DOHH2 (cell line): Measurements from ENCODE around the gene PTK7.

Experiments
- H3F3A ChIP-seq: fragments of 200-600 bp; sonication (generic), shearing (Covaris generic); 2 replicates; pipeline ENCODE4 v1.6.0; 2016; ENCODE audit warnings: antibody characterized with exemption, mild to moderate bottlenecking; ENCODE audit not compliant: control insufficient read depth, insufficient read depth
- H3K27ac ChIP-seq: fragments of 200-600 bp; sonication (generic); 2 replicates; pipeline ENCODE4 v1.5.1; 2014; ENCODE audit warnings: low read depth, mild to moderate bottlenecking, low read length, moderate library complexity
- H3K27me3 ChIP-seq: fragments of 200-600 bp; sonication (generic); 2 replicates; pipeline ENCODE4 v1.6.1; 2014; ENCODE audit warnings: mild to moderate bottlenecking, low read length, mixed read lengths; ENCODE audit not compliant: control insufficient read depth
- H3K36me3 ChIP-seq: fragments of 200-600 bp; sonication (generic); 2 replicates; pipeline ENCODE4 v1.6.1; 2014; ENCODE audit warnings: mild to moderate bottlenecking, low read length, moderate library complexity, mixed read lengths; ENCODE audit not compliant: control insufficient read depth
- H3K4me1 ChIP-seq: fragments of 200-600 bp; sonication (generic); 2 replicates; pipeline ENCODE4 v1.6.1; 2014; ENCODE audit warnings: mild to moderate bottlenecking, low read length, mixed read lengths; ENCODE audit not compliant: control insufficient read depth
- H3K4me2 ChIP-seq: fragments of 200-600 bp; sonication (generic); 2 replicates; pipeline ENCODE4 v1.6.0; 2014; ENCODE audit warnings: mild to moderate bottlenecking, low read length, moderate library complexity
- H3K4me3 ChIP-seq: fragments of 200-600 bp; sonication (generic); 2 replicates; pipeline ENCODE4 v1.5.1; 2014; ENCODE audit warnings: mild to moderate bottlenecking, low read length, mixed read lengths
- H3K79me2 ChIP-seq: fragments of 200-600 bp; sonication (generic); 2 replicates; pipeline ENCODE4 v1.6.1; 2014; ENCODE audit warnings: mild to moderate bottlenecking, low read length, mixed read lengths; ENCODE audit not compliant: control insufficient read depth
- H3K9me2 ChIP-seq: fragments of 200-600 bp; sonication (generic); replicated peaks from 2 replicates; pipeline ENCODE4 v1.6.1; 2014; ENCODE audit warnings: mild to moderate bottlenecking, low read length, mixed read lengths; ENCODE audit not compliant: control insufficient read depth
- H3K9me3 ChIP-seq: fragments of 200-600 bp; sonication (generic); 2 replicates; pipeline ENCODE4 v1.6.1; 2014; ENCODE audit warnings: antibody characterized with exemption, low read length, mixed read lengths; ENCODE audit not compliant: control insufficient read depth, insufficient read depth
- H4K20me1 ChIP-seq: fragments of 200-600 bp; sonication (generic); 2 replicates; pipeline ENCODE4 v1.6.0; 2014; ENCODE audit warnings: low read depth, mild to moderate bottlenecking, antibody characterized with exemption, low read length, moderate library complexity; ENCODE audit not compliant: control insufficient read depth, insufficient read depth
- EZH2phosphoT487 ChIP-seq: fragments of 200-600 bp; sonication (generic); IDR thresholded peaks from 2 replicates; pipeline ENCODE4 v1.6.1; 2017; ENCODE audit warnings: borderline replicate concordance, mild to moderate bottlenecking, antibody characterized with exemption, low read length, moderate library complexity, mixed read lengths
- TF ChIP-seq, protein P1 (sequence below): fragments of 200-600 bp; sonication (generic); IDR thresholded peaks from one replicate; pipeline ENCODE4 v1.5.1; 2014; ENCODE audit warnings: antibody characterized with exemption, mild to moderate bottlenecking, low read depth, low read length; ENCODE audit not compliant: poor library complexity, severe bottlenecking

The PTK7 gene

GRCh38 chr6:43043310-43043709, 32.8 kb upstream of the PTK7 start:
- H3K36me3 ChIP-seq, result peaks cover 10% of the 10 kb centered on the region; the same call in 1 of the 2 replicates
- H3K27ac ChIP-seq, result no peak overlapping the region
- no peak overlapping the region for H3K4me3 ChIP-seq
- no peaks in the 10 kb centered on the region for H3F3A ChIP-seq
- H3K27me3 ChIP-seq, result no peaks in the 10 kb centered on the region
- H3K9me3 ChIP-seq, result no peaks in the 10 kb centered on the region
- no peaks in the 10 kb centered on the region for H3K79me2 ChIP-seq
- no peak overlapping the region for H3K4me2 ChIP-seq
- TF ChIP-seq EZH2phosphoT487, result no peak
- TF ChIP-seq, protein P1, sequence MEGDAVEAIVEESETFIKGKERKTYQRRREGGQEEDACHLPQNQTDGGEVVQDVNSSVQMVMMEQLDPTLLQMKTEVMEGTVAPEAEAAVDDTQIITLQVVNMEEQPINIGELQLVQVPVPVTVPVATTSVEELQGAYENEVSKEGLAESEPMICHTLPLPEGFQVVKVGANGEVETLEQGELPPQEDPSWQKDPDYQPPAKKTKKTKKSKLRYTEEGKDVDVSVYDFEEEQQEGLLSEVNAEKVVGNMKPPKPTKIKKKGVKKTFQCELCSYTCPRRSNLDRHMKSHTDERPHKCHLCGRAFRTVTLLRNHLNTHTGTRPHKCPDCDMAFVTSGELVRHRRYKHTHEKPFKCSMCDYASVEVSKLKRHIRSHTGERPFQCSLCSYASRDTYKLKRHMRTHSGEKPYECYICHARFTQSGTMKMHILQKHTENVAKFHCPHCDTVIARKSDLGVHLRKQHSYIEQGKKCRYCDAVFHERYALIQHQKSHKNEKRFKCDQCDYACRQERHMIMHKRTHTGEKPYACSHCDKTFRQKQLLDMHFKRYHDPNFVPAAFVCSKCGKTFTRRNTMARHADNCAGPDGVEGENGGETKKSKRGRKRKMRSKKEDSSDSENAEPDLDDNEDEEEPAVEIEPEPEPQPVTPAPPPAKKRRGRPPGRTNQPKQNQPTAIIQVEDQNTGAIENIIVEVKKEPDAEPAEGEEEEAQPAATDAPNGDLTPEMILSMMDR, result no peak
- H3K9me2 ChIP-seq, result no peaks in the 10 kb centered on the region
- no peaks in the 10 kb centered on the region for H4K20me1 ChIP-seq
- no peaks in the 10 kb centered on the region for H3K4me1 ChIP-seq

DNA sequence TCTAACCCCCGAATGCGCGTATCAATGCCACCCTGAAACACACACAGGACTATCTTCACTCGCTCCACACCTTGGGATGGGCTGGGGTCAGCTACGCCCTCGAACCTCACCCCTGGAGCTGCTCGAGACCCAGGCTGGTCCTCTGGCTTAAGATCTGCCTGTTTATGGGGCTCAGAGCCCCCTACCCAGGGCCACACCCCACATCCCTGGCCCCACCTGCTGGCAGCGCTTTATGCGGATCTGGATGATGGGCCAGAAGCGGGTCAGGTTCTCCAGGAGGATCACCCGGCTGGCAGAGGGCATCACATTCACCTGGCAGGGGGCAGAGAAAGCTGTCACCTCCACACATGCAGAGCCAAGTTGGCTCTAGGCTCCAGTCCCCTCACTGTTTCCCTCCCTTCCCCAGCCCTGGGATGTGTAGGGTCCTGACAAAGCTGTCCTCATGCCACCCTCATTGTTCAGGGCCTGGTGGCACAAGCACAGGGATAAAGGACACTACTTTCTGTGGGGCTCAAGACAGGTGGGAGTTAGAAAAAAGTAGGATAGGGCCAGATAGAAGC, 30.7 kb upstream of the PTK7 start:
- Histone ChIP-seq H3K9me2 (no peaks in the 10 kb centered on the region), H4K20me1 (no peaks in the 10 kb centered on the region), H3K79me2 (no peaks in the 10 kb centered on the region), H3K4me3 (no peak overlapping the region), H3K27me3 (no peaks in the 10 kb centered on the region), H3K27ac (no peak overlapping the region), H3K9me3 (no peaks in the 10 kb centered on the region), H3K36me3 (peaks cover 13% of the 10 kb centered on the region; the same call in 1 of the 2 replicates), H3K4me2 (no peak overlapping the region), H3K4me1 (no peaks in the 10 kb centered on the region), H3F3A (no peaks in the 10 kb centered on the region)
- no peak for TF ChIP-seq EZH2phosphoT487
- TF ChIP-seq, protein P1, result no peak

GRCh38 chr6:43047998-43048397, 28.1 kb upstream of the PTK7 start:
- H3K79me2 ChIP-seq, result peaks cover 5% of the 10 kb centered on the region
- H3K36me3 ChIP-seq, result peaks cover 10% of the 10 kb centered on the region; the same call in 1 of the 2 replicates
- H3K9me2 ChIP-seq, result no peaks in the 10 kb centered on the region
- no peaks in the 10 kb centered on the region for H3F3A ChIP-seq
- no peaks in the 10 kb centered on the region for H3K27me3 ChIP-seq
- no peak overlapping the region for H3K4me2 ChIP-seq
- TF ChIP-seq EZH2phosphoT487, result no peak
- TF ChIP-seq, protein P1, result no peak
- peaks cover 6% of the 10 kb centered on the region for H3K4me1 ChIP-seq
- no peak overlapping the region for H3K27ac ChIP-seq
- no peak overlapping the region for H3K4me3 ChIP-seq
- no peaks in the 10 kb centered on the region for H4K20me1 ChIP-seq
- no peaks in the 10 kb centered on the region for H3K9me3 ChIP-seq
